Activated naive CD8-positive, alpha-beta T cell treated with anti-CD3 and anti-CD28 coated beads for 36 hours (primary cell): ENCODE measurements around the gene SDK1. TPM values are rescaled to one million over a fixed set of nuclear protein-coding genes. Genes with fewer than 3 reads are reported as not detected.
"Not testable (repeated sequence)": the region's sequence is repeated elsewhere in the genome, so short reads cannot be mapped to it uniquely, and the experiment has no call there.

Experiments
- DNase-seq: peaks from one replicate; pipeline ENCODE4 v3.0.0; 2021
- H3K27ac Mint-ChIP-seq: one replicate; pipeline ENCODE4 v1.8.0; 2022; ENCODE audit warnings: mild to moderate bottlenecking, moderate library complexity, mixed read lengths
- H3K27me3 Mint-ChIP-seq: one replicate; pipeline ENCODE4 v1.8.0; 2022; ENCODE audit warnings: mild to moderate bottlenecking, mixed read lengths
- H3K36me3 Mint-ChIP-seq: one replicate; pipeline ENCODE4 v1.8.0; 2021; ENCODE audit warnings: mild to moderate bottlenecking, mixed read lengths
- H3K4me1 Mint-ChIP-seq: one replicate; pipeline ENCODE4 v1.8.0; 2021; ENCODE audit warnings: mixed read lengths
- H3K4me3 Mint-ChIP-seq: one replicate; pipeline ENCODE4 v1.8.0; 2022; ENCODE audit warnings: mild to moderate bottlenecking, moderate library complexity, mixed read lengths
- H3K9me3 Mint-ChIP-seq: one replicate; pipeline ENCODE4 v1.8.0; 2022; ENCODE audit warnings: mixed read lengths
- total RNA-seq, 2 experiments: library from RNA; stranded (reverse); gene quantifications; one replicate each; pipeline ENCODE4 v1.2.3, GENCODE V29; 2021

Gene SDK1
- total RNA-seq, 2 experiments from 2014 or later, result 0.49 to 0.54 TPM

DNA sequence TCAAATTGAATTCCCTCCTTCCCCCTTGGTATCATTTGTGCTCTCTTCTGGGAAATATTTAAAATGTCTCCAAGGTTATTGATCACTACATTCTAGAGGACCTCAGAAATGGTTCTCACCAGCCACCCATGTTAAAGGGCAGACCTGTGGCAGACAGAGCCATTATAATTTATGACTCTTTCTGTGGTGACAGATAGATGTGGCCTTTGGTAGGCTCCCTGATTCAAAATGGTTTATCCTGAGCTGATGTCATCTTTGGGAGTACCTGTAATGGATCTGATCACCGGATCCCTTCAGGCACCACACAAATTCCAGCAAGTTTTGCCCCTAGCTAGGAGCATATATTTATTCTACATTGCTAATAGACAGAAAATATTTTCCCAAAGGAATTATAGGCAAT lies 267.5 kb downstream of the SDK1 start:
- H3K27ac Mint-ChIP-seq, result no peak overlapping the region
- H3K9me3 Mint-ChIP-seq, result no peaks in the 10 kb centered on the region
- no peaks in the 10 kb centered on the region for H3K36me3 Mint-ChIP-seq
- H3K4me1 Mint-ChIP-seq, result peaks cover 17% of the 10 kb centered on the region
- H3K4me3 Mint-ChIP-seq, result no peak overlapping the region
- no peaks in the 10 kb centered on the region for H3K27me3 Mint-ChIP-seq
- DNase-seq, result no peak

DNA sequence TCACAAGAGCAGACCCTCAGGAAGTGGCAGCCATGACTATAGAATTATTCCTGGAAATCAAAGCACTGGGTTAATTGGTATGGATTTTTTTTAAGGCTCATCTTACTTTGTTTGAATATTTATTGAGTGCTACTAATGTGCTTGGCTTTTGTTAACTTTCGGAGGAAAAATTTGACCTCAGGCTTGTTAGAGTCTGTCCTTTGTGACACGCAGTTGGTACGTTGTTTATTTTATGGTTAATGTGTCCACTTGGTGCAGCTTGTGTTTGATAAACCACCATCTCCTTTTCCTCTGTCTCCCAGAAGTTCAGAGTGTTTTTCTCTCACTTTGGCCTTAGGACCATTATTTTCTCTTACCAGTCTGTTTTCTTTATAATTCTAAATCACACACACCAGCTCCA lies 268.6 kb downstream of the SDK1 start:
- Mint-ChIP-seq H3K27ac (no peak overlapping the region), H3K4me1 (peaks cover 14% of the 10 kb centered on the region), H3K36me3 (no peaks in the 10 kb centered on the region), H3K27me3 (no peaks in the 10 kb centered on the region), H3K9me3 (no peaks in the 10 kb centered on the region), H3K4me3 (no peak overlapping the region)
- no peak for DNase-seq

DNA sequence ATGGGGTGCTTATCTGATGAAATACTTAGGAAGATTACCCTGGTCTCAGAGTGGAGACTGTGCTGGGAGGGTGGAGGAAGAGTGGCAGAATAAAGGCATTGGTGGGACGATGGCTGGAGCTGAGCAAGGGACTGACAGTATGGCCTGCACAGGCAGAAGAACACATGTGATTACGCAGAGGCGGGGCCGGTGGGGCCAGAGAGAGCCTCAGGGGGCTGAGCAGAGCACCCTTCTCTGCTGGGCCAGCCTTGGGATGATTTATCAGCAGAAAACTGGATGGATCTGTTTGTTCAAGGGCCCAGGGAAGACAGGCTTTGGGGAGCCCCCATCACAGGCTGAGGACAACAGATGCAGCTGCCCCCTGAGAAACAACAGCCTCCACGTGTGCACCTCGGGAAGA lies 272.1 kb downstream of the SDK1 start:
- no peak for DNase-seq
- H3K4me1 Mint-ChIP-seq, result no peaks in the 10 kb centered on the region
- no peaks in the 10 kb centered on the region for H3K36me3 Mint-ChIP-seq
- H3K27ac Mint-ChIP-seq, result no peak overlapping the region
- no peaks in the 10 kb centered on the region for H3K27me3 Mint-ChIP-seq
- H3K4me3 Mint-ChIP-seq, result no peak overlapping the region
- peaks cover 7% of the 10 kb centered on the region for H3K9me3 Mint-ChIP-seq

DNA sequence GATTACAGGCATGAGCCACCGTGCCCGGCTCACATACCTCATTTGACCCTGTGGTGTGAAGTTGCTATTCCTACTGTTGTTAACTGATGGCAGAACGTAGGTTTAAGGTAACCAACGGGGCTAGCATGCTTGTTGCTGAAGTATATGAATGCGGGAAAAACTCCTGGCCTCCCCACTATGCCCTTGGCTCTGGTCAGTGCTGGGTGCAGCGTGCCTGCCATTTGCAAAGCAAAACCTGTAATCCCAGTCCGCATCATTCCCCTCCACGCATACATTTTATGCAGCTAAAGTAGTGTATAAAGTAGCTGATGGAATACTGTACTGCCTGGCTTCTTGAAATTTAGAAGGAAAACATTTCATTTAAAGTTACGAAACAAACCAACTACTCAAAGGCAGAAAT lies 273.3 kb downstream of the SDK1 start:
- Mint-ChIP-seq H3K4me3 (no peak overlapping the region), H3K27ac (no peak overlapping the region), H3K4me1 (no peaks in the 10 kb centered on the region), H3K36me3 (peaks cover 1% of the 10 kb centered on the region), H3K9me3 (peaks cover 16% of the 10 kb centered on the region), H3K27me3 (no peaks in the 10 kb centered on the region)
- DNase-seq, result no peak

DNA sequence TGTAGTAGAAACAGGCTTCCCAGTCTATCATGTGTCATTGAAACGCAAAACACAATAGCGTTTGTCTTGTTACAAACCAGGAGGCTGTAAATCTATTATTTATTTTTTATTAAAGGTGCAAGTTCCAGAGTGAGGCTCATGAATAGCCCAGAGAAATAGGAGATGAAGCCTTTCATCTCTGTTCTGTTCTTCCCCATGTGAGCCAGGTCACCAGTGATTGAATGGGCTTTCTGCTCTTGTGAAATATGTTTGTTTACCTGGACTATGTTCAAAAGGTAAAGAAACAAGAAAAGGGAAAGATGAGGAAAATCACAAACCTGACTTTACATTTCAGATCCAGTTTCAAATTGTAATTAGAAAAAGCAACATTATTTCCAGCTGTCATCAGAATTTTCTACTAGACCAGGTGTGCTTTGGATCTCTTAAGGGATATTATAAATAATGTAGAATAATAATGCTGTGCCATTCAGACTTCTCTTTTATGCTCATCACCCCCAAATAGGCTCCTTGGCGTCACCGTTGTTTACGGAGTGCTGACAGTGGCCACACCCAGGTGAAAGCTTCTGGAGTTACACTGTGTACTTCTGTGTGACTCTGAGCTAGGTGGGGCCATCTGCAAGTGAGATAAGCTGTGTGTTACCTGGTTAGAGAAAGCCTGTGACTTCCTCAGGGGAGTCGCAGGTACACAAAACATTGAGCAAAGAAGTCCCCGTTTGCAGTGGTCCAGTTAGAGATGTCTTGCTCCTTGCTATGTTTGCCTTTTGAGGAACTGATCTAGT lies 274.9 kb downstream of the SDK1 start:
- DNase-seq, result no peak
- H3K27ac Mint-ChIP-seq, result no peak overlapping the region
- H3K36me3 Mint-ChIP-seq, result peaks cover 1% of the 10 kb centered on the region
- no peaks in the 10 kb centered on the region for H3K4me1 Mint-ChIP-seq
- H3K27me3 Mint-ChIP-seq, result no peaks in the 10 kb centered on the region
- peaks cover 17% of the 10 kb centered on the region for H3K9me3 Mint-ChIP-seq
- H3K4me3 Mint-ChIP-seq, result no peak overlapping the region

DNA sequence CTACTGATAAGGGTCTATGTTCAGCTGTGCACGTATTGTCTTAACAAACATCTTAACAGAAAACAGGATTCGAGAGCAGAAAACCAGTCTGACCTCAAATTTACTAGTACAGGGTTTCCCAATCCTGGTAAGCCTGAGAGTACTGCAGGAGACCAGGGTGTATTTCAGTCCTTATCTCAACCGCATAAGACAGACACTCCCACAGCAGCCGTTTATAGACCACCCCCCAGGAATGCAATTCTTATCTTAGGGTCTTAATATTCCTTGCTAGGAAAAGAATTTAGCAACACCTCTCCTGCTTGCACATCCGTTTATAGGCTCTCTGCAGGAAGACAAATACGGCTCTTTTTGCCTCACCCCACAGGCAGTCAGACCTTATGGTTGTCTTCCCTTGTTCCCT lies 277.3 kb downstream of the SDK1 start:
- no peak overlapping the region for H3K4me3 Mint-ChIP-seq
- peaks cover 17% of the 10 kb centered on the region for H3K9me3 Mint-ChIP-seq
- H3K4me1 Mint-ChIP-seq, result no peaks in the 10 kb centered on the region

DNA sequence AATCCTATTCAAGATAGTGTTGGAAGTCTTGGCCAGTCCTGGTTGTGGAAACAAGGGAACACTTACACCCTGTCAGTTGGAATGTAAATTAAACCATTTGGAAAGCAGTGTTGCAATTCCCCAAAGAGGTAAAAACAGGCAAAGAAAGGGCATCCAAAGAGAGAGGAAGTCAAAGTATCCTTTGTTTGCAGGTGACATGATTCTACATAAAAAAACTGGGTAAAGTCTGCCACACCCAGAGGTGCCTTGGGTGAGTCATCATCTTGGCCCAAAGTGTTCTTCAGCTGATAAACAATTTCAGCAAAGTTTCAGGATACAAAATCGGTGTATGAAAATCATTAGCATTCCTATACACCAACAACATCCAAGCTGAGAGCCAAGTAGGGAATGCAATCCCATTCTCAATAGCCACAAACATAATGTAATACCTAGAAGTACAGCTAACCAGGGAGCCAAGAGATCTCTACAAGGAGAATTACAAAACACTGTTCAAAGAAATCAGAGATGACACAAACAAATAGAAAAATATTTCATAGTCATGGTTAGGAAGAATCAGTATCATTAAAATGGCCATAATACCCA lies 278.7 kb downstream of the SDK1 start:
- peaks cover 17% of the 10 kb centered on the region for H3K9me3 Mint-ChIP-seq
- H3K27ac Mint-ChIP-seq, result no peak overlapping the region
- H3K4me3 Mint-ChIP-seq, result no peak overlapping the region
- H3K27me3 Mint-ChIP-seq, result no peaks in the 10 kb centered on the region
- no peak for DNase-seq
- no peaks in the 10 kb centered on the region for H3K4me1 Mint-ChIP-seq
- peaks cover 1% of the 10 kb centered on the region for H3K36me3 Mint-ChIP-seq

More for the DNA sequence above, 277.3 kb downstream of the SDK1 start:
- Mint-ChIP-seq H3K27me3 (no peaks in the 10 kb centered on the region), H3K27ac (no peak overlapping the region), H3K36me3 (peaks cover 1% of the 10 kb centered on the region)
- no peak for DNase-seq

DNA sequence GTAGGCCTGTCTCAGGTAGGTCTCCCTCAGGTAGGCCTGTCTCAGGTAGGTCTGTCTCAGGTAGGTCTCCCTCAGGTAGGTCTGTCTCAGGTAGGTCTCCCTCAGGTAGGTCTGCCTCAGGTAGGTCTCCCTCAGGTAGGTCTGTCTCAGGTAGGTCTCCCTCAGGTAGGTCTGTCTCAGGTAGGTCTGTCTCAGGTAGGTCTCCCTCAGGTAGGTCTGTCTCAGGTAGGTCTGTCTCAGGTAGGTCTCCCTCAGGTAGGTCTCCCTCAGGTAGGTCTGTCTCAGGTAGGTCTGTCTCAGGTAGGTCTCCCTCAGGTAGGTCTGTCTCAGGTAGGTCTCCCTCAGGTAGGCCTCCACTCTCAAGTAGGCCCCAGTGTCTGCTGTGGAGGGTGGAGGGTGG lies 281.1 kb downstream of the SDK1 start:
- H3K9me3 Mint-ChIP-seq, result peaks cover 15% of the 10 kb centered on the region
- H3K36me3 Mint-ChIP-seq, DNase-seq, H3K4me1 Mint-ChIP-seq, H3K27ac Mint-ChIP-seq, H3K4me3 Mint-ChIP-seq, H3K27me3 Mint-ChIP-seq: not testable (repeated sequence)

DNA sequence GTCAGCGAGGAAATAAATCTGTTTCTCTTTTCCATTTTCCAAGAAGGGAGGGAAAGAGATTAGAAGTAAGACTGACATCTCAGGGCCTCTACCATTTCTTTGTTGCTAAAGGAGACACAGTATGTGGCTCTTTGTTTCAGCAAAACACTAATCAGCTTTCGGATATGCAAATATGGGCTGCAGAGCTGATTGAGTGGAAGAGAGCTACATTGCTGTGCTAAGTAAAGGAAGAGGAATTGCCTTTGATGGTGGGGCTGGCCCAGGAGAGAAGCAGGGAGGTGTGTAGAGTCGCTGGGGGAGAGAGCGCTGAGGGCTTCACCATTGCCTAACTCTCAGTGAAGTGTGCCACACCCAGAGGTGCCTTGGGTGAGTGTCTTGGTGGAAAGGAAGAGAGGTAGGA lies 284.8 kb downstream of the SDK1 start:
- Mint-ChIP-seq H3K36me3 (no peaks in the 10 kb centered on the region), H3K4me3 (no peak overlapping the region), H3K4me1 (no peaks in the 10 kb centered on the region), H3K27ac (no peak overlapping the region), H3K9me3 (no peaks in the 10 kb centered on the region), H3K27me3 (no peaks in the 10 kb centered on the region)
- DNase-seq, result no peak

DNA sequence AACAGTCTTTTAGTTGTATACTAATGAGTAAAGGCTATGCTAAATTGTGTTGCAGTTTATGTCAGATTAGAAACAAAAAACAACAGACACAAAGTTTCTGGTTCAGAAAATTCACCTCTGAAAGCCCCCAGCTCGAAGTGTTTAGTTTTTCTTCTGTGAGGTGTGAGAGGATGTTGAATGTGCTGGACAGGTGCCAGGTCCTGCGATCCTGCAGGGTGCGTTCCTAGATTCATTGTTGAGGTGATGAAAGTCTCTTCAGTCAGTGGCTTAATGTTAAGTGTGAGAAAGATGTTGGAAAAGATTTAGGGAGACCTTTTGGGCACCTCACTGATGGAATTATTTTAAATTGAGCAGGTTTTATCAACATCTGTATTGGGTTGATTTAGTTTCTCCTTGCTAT lies 287.3 kb downstream of the SDK1 start:
- Mint-ChIP-seq H3K27me3 (no peaks in the 10 kb centered on the region), H3K27ac (no peak overlapping the region), H3K9me3 (no peaks in the 10 kb centered on the region), H3K4me3 (no peak overlapping the region), H3K36me3 (no peaks in the 10 kb centered on the region), H3K4me1 (no peaks in the 10 kb centered on the region)
- no peak for DNase-seq

DNA sequence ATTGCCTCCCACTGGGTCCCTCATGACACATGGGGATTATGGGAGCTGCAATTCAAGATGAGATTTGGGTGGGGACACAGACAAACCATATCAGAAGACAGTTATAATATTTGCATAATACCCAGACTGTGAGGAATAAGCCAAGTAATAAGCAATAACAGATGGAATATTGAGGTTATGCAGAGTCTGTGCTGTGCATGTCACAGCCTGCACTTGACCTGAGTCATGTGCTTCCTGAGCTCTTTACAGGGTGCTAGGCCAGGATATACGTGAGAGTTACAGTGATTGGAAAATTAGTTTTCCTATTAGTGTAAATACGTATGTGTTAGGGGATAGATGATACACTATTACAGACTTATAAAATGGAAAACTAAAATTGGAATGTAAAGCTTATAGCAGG lies 288.7 kb downstream of the SDK1 start:
- H3K36me3 Mint-ChIP-seq, result no peaks in the 10 kb centered on the region
- H3K4me3 Mint-ChIP-seq, result no peak overlapping the region
- no peak for DNase-seq

DNA sequence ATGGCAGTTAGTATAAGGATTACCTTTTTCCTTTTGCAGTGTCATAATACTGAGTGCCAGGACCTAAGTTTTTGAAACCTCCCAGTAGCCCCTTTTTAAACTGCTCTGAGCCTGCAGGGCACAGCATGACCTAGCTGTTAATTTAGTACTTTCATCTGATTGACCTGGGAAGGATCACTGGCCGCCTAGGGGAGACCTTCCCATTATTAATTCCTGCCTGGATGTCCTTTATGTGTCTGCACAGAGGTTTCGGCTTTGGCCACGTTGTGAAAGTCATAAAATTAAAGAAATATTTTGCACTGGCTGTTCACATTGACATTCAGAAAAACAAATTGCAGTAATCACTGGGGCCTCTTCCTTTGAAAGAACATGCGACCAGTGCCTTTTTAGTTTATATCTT lies 290.2 kb downstream of the SDK1 start:
- no peaks in the 10 kb centered on the region for H3K36me3 Mint-ChIP-seq
- no peak overlapping the region for H3K27ac Mint-ChIP-seq
- no peaks in the 10 kb centered on the region for H3K27me3 Mint-ChIP-seq
- DNase-seq, result no peak
- H3K4me3 Mint-ChIP-seq, result no peak overlapping the region
- no peaks in the 10 kb centered on the region for H3K9me3 Mint-ChIP-seq
- H3K4me1 Mint-ChIP-seq, result no peaks in the 10 kb centered on the region

More for the DNA sequence above, 288.7 kb downstream of the SDK1 start:
- H3K27me3 Mint-ChIP-seq, result no peaks in the 10 kb centered on the region
- no peaks in the 10 kb centered on the region for H3K4me1 Mint-ChIP-seq
- no peak overlapping the region for H3K27ac Mint-ChIP-seq
- H3K9me3 Mint-ChIP-seq, result no peaks in the 10 kb centered on the region

DNA sequence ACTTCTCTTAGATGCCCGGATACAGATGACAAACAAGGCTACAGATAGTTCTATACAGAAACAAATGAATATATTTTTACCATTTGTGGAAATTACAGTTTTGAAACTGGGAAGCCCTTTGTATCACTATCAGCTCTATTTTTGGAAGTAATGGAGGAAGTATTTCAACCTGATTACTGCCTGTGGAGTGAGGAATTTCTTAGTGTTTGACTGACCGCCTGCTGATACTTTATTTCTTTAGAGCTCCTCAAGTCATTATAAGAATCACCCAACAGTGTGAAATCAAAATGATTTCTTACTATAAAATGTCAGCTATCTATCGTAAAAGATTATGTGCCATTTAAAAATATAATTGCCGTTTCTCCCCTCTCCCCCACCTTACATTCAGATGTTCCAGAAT lies 290.9 kb downstream of the SDK1 start:
- Mint-ChIP-seq H3K4me1 (no peaks in the 10 kb centered on the region), H3K4me3 (no peak overlapping the region), H3K9me3 (no peaks in the 10 kb centered on the region), H3K27ac (no peak overlapping the region), H3K36me3 (no peaks in the 10 kb centered on the region), H3K27me3 (no peaks in the 10 kb centered on the region)
- no peak for DNase-seq

DNA sequence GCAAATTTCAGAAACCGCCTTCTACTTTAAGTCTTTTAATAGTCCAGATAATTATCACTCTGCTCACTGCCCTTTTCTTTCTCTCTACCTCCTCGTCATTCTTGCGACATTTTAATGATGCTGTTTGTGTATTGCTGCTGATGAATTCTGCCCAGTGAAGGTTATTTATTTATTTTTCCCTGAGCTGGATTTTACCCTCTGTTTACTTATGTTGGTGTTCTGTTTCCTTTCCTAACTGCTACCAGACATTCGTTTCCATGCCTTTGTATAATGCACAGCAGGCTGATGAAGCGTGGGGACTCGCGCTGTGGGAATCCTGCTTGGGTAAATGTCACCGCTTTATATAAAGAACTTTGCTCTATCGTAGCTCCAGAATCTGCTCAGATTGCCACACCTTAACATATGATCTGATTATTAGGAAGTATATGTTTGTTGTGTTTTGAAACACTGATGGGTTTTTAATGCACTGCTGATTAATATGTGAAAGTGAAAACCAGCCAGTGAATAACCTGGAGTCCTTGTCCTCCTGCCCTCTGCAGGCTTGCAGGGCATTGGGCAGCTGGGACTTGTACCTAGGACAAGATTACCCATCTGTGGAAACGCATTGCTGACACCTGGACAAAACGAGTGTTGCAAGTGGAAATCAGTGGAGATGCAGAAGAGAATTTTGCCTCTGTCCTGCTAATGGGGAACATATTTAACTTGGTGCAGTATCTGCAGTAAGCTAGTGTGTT lies 291.5 kb downstream of the SDK1 start:
- Mint-ChIP-seq H3K4me3 (no peak overlapping the region), H3K9me3 (no peaks in the 10 kb centered on the region), H3K27ac (no peak overlapping the region), H3K27me3 (no peaks in the 10 kb centered on the region), H3K36me3 (no peaks in the 10 kb centered on the region), H3K4me1 (peaks cover 2% of the 10 kb centered on the region)
- no peak for DNase-seq

DNA sequence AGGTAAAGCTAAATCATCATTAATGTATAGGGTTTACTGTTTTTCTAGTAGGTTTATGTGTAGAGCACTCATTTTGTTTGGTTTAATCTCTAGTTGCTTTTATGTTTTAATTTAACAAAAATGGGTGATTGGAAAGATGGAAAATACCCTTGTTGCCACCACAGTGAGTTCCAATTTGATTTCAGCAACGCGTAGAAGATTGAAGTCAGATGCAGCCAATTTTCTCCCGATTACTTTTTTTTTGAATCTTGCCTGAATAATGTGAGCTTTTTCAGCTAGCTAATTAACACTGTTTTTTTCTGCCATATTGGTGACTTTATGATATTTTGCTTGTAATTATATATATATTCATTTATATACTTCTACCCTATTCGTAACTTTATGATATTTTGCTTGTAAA lies 293.8 kb downstream of the SDK1 start:
- no peaks in the 10 kb centered on the region for H3K36me3 Mint-ChIP-seq
- H3K4me1 Mint-ChIP-seq, result peaks cover 3% of the 10 kb centered on the region
- no peaks in the 10 kb centered on the region for H3K9me3 Mint-ChIP-seq
- H3K27ac Mint-ChIP-seq, result no peak overlapping the region
- no peak overlapping the region for H3K4me3 Mint-ChIP-seq
- no peaks in the 10 kb centered on the region for H3K27me3 Mint-ChIP-seq
- DNase-seq, result no peak

DNA sequence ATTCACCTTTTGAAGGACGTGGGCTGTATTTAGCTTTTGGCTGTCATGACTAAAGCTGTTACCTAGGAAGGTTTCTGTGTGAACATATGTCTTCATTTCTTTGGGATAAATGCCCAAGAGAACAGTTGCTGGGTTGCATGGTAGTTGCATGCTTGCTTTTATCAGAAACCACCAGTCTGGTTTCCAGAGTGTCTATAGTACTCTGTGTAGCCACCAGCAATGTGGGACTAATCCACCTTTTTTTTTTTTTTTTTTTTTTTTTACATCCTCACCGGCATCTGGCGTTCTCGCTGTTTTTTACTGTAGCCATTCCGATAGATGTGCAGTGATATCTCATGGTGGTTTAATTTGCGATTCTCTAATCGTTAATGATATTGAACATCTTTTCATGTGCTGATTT lies 297.8 kb downstream of the SDK1 start:
- Mint-ChIP-seq H3K4me1 (peaks cover 3% of the 10 kb centered on the region), H3K27me3 (no peaks in the 10 kb centered on the region), H3K27ac (no peak overlapping the region), H3K36me3 (no peaks in the 10 kb centered on the region), H3K4me3 (no peak overlapping the region), H3K9me3 (peaks cover 2% of the 10 kb centered on the region)
- DNase-seq, result no peak
